Panc1 (cell line): Measurements from ENCODE around the gene TRIO. TPM values are rescaled to one million over a fixed set of nuclear protein-coding genes. Genes with fewer than 3 reads are reported as not detected.
"Not testable (repeated sequence)": the region's sequence is repeated elsewhere in the genome, so short reads cannot be mapped to it uniquely, and the experiment has no call there.

Experiments used
- ATAC-seq: fragments of 200-7000 bp; cut with Tn5 transposase; 2 replicates; pipeline ENCODE4 v1.9.1; 2020; ENCODE audit warnings: mild to moderate bottlenecking, moderate library complexity
- BruUV-seq: library from RNA; stranded (reverse); fragments of 400-500 nt; replicated peaks from 2 replicates; lab custom pipeline; 2021; lab: Mats Ljungman, UMichigan
- CTCF ChIA-PET: fragments of 300-600 bp; sonication (Branson Sonifier 250); formaldehyde crosslinking; loops from one replicate; lab custom pipeline; 2022; ENCODE audit warnings: antibody characterized with exemption; lab: Charles Lee
- POLR2A ChIA-PET: fragments of 300-600 bp; sonication (Branson Sonifier 250); formaldehyde crosslinking; loops from one replicate; lab custom pipeline; 2022; ENCODE audit warnings: antibody characterized with exemption; lab: Charles Lee
- DNase-seq: peaks from one replicate; pipeline ENCODE4 v3.0.0-alpha.2; 2010; ENCODE audit warnings: low read depth, low spot score
- H3K27ac ChIP-seq: 2 replicates; pipeline ENCODE4 v1.5.1; 2011; ENCODE audit warnings: mild to moderate bottlenecking, low read length, inconsistent platforms
- H3K27me3 ChIP-seq: fragments of 200-500 bp; sonication (Bioruptor generic); 2 replicates; pipeline ENCODE4 v1.6.0; 2014; ENCODE audit warnings: low read length, inconsistent platforms; ENCODE audit not compliant: control insufficient read depth, insufficient read depth
- H3K36me3 ChIP-seq: fragments of 200-500 bp; sonication (Bioruptor generic); 2 replicates; pipeline ENCODE4 v1.5.1; 2014; ENCODE audit warnings: inconsistent platforms, mild to moderate bottlenecking, low read length, moderate library complexity; ENCODE audit not compliant: control insufficient read depth, insufficient read depth
- H3K4me1 ChIP-seq: 2 replicates; pipeline ENCODE4 v1.5.1; 2011; ENCODE audit warnings: inconsistent platforms, mild to moderate bottlenecking, low read length, moderate library complexity; ENCODE audit not compliant: control insufficient read depth, insufficient read depth
- H3K4me3 ChIP-seq, 2 experiments: 2 replicates each; pipeline ENCODE4 v1.5.1; 2011 to 2012; ENCODE audit warnings: low read depth in 2 of 2, low read length in 2 of 2, mild to moderate bottlenecking in 2 of 2, inconsistent platforms in 1 of 2, moderate library complexity in 1 of 2
- H3K9me3 ChIP-seq: fragments of 200-500 bp; sonication (Bioruptor generic); 2 replicates; pipeline ENCODE4 v1.5.1; 2014; ENCODE audit warnings: low read depth, mild to moderate bottlenecking, inconsistent platforms, low read length, moderate library complexity; ENCODE audit not compliant: control insufficient read depth, insufficient read depth
- CTCF ChIP-seq: fragments of 450-650 bp; IDR thresholded peaks from 2 replicates; pipeline ENCODE4 v1.5.1; 2017; ENCODE audit warnings: mild to moderate bottlenecking
- POLR2AphosphoS5 ChIP-seq: IDR thresholded peaks from 2 replicates; pipeline ENCODE4 v1.6.1; 2012; ENCODE audit warnings: mild to moderate bottlenecking, low read depth, low read length, moderate library complexity
- REST ChIP-seq, 2 experiments: IDR thresholded peaks; 2 replicates each; pipeline ENCODE4 v1.6.1; 2011 to 2012; ENCODE audit warnings: low read depth in 2 of 2, control low read depth in 1 of 2, low read length in 1 of 2, mild to moderate bottlenecking in 1 of 2, moderate library complexity in 1 of 2; ENCODE audit not compliant: insufficient read depth in 1 of 2
- SIN3A ChIP-seq: IDR thresholded peaks from 2 replicates; pipeline ENCODE4 v1.6.1; 2012; ENCODE audit warnings: low read depth, mild to moderate bottlenecking, low read length, moderate library complexity, borderline replicate concordance; ENCODE audit not compliant: insufficient read depth
- TCF7L2 ChIP-seq: IDR thresholded peaks from 2 replicates; pipeline ENCODE4 v1.6.1; 2011; ENCODE audit warnings: mild to moderate bottlenecking, low read depth, low read length, inconsistent platforms
- in situ Hi-C: cut with HindIII; loops from 2 replicates; pipeline ENCODE4 v1.10.0; 2016; ENCODE audit warnings: low sequenced_read_pairs, low pct_unique_long_range_greater_than_20kb
- intact Hi-C: fragments of 100-400 bp; cut with micrococcal nuclease; formaldehyde crosslinking; loops from one replicate; pipeline ENCODE4 v1.10.0; 2022; ENCODE audit not compliant: unreplicated experiment
- total RNA-seq: library from RNA; stranded (reverse); gene quantifications from one replicate; pipeline ENCODE4 v1.2.1, GENCODE V29; 2021; ENCODE audit not compliant: unreplicated experiment

The TRIO gene
- total RNA-seq, 1 experiment from 2014 or later = 349 TPM

DNA sequence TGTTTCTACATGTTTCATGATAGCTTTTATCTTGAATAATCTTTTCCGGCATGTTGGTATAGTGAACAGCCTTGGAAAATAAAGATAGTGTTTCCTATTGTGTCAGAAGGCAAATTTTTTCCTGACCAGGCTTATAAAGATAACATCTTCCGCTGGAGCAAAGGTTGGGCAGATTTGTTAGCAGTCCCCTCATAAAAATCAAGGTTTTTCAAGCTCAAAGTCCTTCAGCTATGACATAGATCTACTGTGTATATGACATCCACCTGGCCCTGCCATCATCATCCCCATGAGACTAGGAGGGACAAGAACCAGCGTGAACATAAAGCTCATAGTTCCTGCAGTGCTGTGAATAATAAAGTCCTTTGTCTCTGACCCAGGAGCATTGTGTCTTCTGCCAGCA is 408.1 kb downstream of the TRIO start:
- no TSS peak for BruUV-seq
- Histone ChIP-seq H3K9me3 (no peaks in the 10 kb centered on the region), H3K27me3 (peaks cover 19% of the 10 kb centered on the region), H3K27ac (no peak overlapping the region), H3K4me3 (no peak overlapping the region), H3K4me1 (no peaks in the 10 kb centered on the region), H3K36me3 (no peaks in the 10 kb centered on the region)
- ChIA-PET CTCF (no interaction called here), POLR2A (no interaction called here)
- ATAC-seq (no peak; the same call in 1 of the 2 replicates), DNase-seq (no peak)
- TF ChIP-seq TCF7L2 (no peak), CTCF (no peak), SIN3A (no peak)
- in situ Hi-C loops (no loop called here), intact Hi-C loops (no loop called here)

GRCh38 chr5:14552017-14552416 is 408.9 kb downstream of the TRIO start:
- Histone ChIP-seq H3K4me3 (no peak overlapping the region), H3K27me3 (peaks cover 19% of the 10 kb centered on the region), H3K4me1 (no peaks in the 10 kb centered on the region), H3K9me3 (no peaks in the 10 kb centered on the region), H3K36me3 (no peaks in the 10 kb centered on the region), H3K27ac (no peak overlapping the region)
- ATAC-seq (no peak), DNase-seq (no peak)
- ChIA-PET POLR2A (no interaction called here), CTCF (no interaction called here)
- in situ Hi-C loops (no loop called here), intact Hi-C loops (no loop called here)
- BruUV-seq = no TSS peak
- TF ChIP-seq CTCF = no peak
- no peak for TF ChIP-seq POLR2AphosphoS5
- TF ChIP-seq SIN3A = no peak
- TF ChIP-seq TCF7L2 = no peak
- TF ChIP-seq REST (IDR thresholded peaks at IDR 0.05; ENCODE audit: insufficient read depth in 1 of 2, low read depth in 2 of 2, low read length in 1 of 2) = no peak

DNA sequence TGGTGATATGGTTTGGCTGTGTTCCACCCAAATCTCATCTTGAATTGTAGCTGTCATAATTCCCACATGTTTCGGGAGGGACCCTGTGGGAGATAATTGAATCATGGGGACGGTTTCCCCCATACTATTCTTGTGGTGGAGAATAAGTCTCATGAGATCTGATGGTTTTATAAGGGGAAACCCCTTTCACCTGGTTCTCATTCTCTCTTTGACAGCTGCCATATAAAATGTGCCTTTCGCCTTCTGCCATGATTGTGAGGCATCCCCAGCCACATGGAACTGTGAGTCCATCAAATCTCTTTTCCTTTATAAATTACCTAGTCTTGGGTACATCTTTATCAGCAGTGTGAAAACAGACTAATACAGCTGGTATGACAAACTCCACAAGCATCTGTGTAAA is 411.1 kb downstream of the TRIO start:
- H3K36me3 ChIP-seq, BruUV-seq, in situ Hi-C loops, intact Hi-C loops, CTCF ChIA-PET, H3K4me1 ChIP-seq, DNase-seq, H3K27ac ChIP-seq, H3K9me3 ChIP-seq, H3K4me3 ChIP-seq, ATAC-seq: not testable (repeated sequence)
- H3K27me3 ChIP-seq = peaks cover 19% of the 10 kb centered on the region
- POLR2A ChIA-PET = interaction anchor here (0.7 kb wide), 1 partner anchor 697 kb away, joined by 3 read pairs; no protein-coding TSS in a partner anchor
